MM.1S (cell line): ENCODE results near the gene HINFP.
"Not testable (repeated sequence)": the region's sequence is repeated elsewhere in the genome, so short reads cannot be mapped to it uniquely, and the experiment has no call there.

Experiments
- DNase-seq: peaks from one replicate; pipeline ENCODE4 v3.0.0-alpha.2; 2015
- H2AFZ ChIP-seq: fragments of 300-600 bp; sonication (generic); 2 replicates; pipeline ENCODE4 v1.6.0; 2016; ENCODE audit warnings: antibody characterized with exemption, low read length
- H3F3A ChIP-seq: fragments of 300-600 bp; sonication (generic); 2 replicates; pipeline ENCODE4 v1.6.1; 2016; ENCODE audit warnings: mild to moderate bottlenecking, antibody characterized with exemption, low read length, moderate library complexity, mixed read lengths; ENCODE audit not compliant: insufficient read depth
- H3K27ac ChIP-seq: fragments of 300-600 bp; sonication (generic); 2 replicates; pipeline ENCODE4 v1.5.1; 2016; ENCODE audit warnings: mild to moderate bottlenecking, low read length
- H3K27me3 ChIP-seq: fragments of 300-600 bp; sonication (generic); replicated peaks from 2 replicates; pipeline ENCODE4 v1.6.0; 2016; ENCODE audit warnings: low read length; ENCODE audit not compliant: insufficient read depth
- H3K36me3 ChIP-seq: fragments of 300-600 bp; sonication (generic); replicated peaks from 2 replicates; pipeline ENCODE4 v1.6.1; 2016; ENCODE audit warnings: mild to moderate bottlenecking, low read length, mixed read lengths; ENCODE audit not compliant: insufficient read depth
- H3K4me1 ChIP-seq: fragments of 300-600 bp; sonication (generic); 2 replicates; pipeline ENCODE4 v1.6.1; 2016; ENCODE audit warnings: low read length, mixed read lengths
- H3K4me2 ChIP-seq: fragments of 300-600 bp; sonication (generic); 2 replicates; pipeline ENCODE4 v1.6.0; 2016; ENCODE audit warnings: low read depth, low read length
- H3K4me3 ChIP-seq: fragments of 300-600 bp; sonication (generic); 2 replicates; pipeline ENCODE4 v1.5.1; 2016; ENCODE audit warnings: low read length, mixed read lengths
- H3K79me2 ChIP-seq: fragments of 300-600 bp; sonication (generic); 2 replicates; pipeline ENCODE4 v1.6.1; 2016; ENCODE audit warnings: mixed run types, low read length, mixed read lengths
- H3K9ac ChIP-seq: fragments of 300-600 bp; sonication (generic); 2 replicates; pipeline ENCODE4 v1.6.1; 2016; ENCODE audit warnings: low read length, mixed read lengths
- H3K9me2 ChIP-seq: fragments of 300-600 bp; sonication (generic); replicated peaks from 2 replicates; pipeline ENCODE4 v1.6.1; 2016; ENCODE audit warnings: mild to moderate bottlenecking, low read length, mixed read lengths; ENCODE audit not compliant: insufficient read depth
- H3K9me3 ChIP-seq: fragments of 300-600 bp; sonication (generic); replicated peaks from 2 replicates; pipeline ENCODE4 v1.6.1; 2016; ENCODE audit warnings: mild to moderate bottlenecking, low read length, mixed read lengths; ENCODE audit not compliant: insufficient read depth
- H4K20me1 ChIP-seq: fragments of 300-600 bp; sonication (generic); 2 replicates; pipeline ENCODE4 v1.6.1; 2016; ENCODE audit warnings: mild to moderate bottlenecking, low read length, moderate library complexity, mixed read lengths; ENCODE audit not compliant: insufficient read depth
- CTCF ChIP-seq: fragments of 300-600 bp; sonication (generic); IDR thresholded peaks from 2 replicates; pipeline ENCODE4 v1.5.1; 2016; ENCODE audit warnings: antibody characterized with exemption, low read length, mixed read lengths
- EZH2 ChIP-seq: fragments of 300-600 bp; sonication (generic); optimal IDR thresholded peaks from 2 replicates; pipeline ENCODE3; 2017; ENCODE audit warnings: low read depth, mild to moderate bottlenecking, antibody characterized with exemption, low read length, mixed read lengths
- EZH2phosphoT487 ChIP-seq: fragments of 300-600 bp; sonication (generic); IDR thresholded peaks from 2 replicates; pipeline ENCODE4 v1.6.1; 2018; ENCODE audit warnings: antibody characterized with exemption, low read length

HINFP gene

GRCh38 chr11:119166368-119167076, 45.1 kb downstream of the HINFP start:
- no peak overlapping the region for H3K27ac ChIP-seq

GRCh38 chr11:119167077-119167458, 45.7 kb downstream of the HINFP start:
- H3K9me3 ChIP-seq, H3K27me3 ChIP-seq, H3K4me1 ChIP-seq, H3K9ac ChIP-seq, DNase-seq, H3F3A ChIP-seq, H3K36me3 ChIP-seq, H3K9me2 ChIP-seq, H4K20me1 ChIP-seq, H2AFZ ChIP-seq, H3K27ac ChIP-seq, H3K4me3 ChIP-seq, H3K79me2 ChIP-seq, H3K4me2 ChIP-seq: not testable (repeated sequence)

More at GRCh38 chr11:119166368-119167076, 45.1 kb downstream of the HINFP start:
- H3K9me2 ChIP-seq = no peaks in the 10 kb centered on the region
- H3K79me2 ChIP-seq = no peaks in the 10 kb centered on the region
- H3K9ac ChIP-seq = no peak overlapping the region
- no peak overlapping the region for H3K4me2 ChIP-seq
- DNase-seq = no peak
- H3K27me3 ChIP-seq = no peaks in the 10 kb centered on the region
- H3K4me1 ChIP-seq = peaks cover 5% of the 10 kb centered on the region; the same call in 1 of the 2 replicates
- H2AFZ ChIP-seq = no peak overlapping the region
- no peaks in the 10 kb centered on the region for H3K36me3 ChIP-seq
- no peaks in the 10 kb centered on the region for H3K9me3 ChIP-seq
- no peaks in the 10 kb centered on the region for H3F3A ChIP-seq
- no peak for TF ChIP-seq EZH2
- TF ChIP-seq CTCF = no peak
- no peak for TF ChIP-seq EZH2phosphoT487
- no peaks in the 10 kb centered on the region for H4K20me1 ChIP-seq
- no peak overlapping the region for H3K4me3 ChIP-seq

- no peak overlapping the region for H3K4me2 ChIP-seq
- no peaks in the 10 kb centered on the region for H3F3A ChIP-seq
- no peak overlapping the region for H3K4me3 ChIP-seq
- H3K36me3 ChIP-seq = no peaks in the 10 kb centered on the region
- H3K79me2 ChIP-seq = no peaks in the 10 kb centered on the region
- no peak for TF ChIP-seq EZH2phosphoT487
- TF ChIP-seq CTCF = no peak
- TF ChIP-seq EZH2 = no peak
- H3K9ac ChIP-seq = no peak overlapping the region
- H3K27me3 ChIP-seq = no peaks in the 10 kb centered on the region
- no peak for DNase-seq
- no peak overlapping the region for H2AFZ ChIP-seq
- H3K4me1 ChIP-seq = peaks cover 5% of the 10 kb centered on the region; the same call in 1 of the 2 replicates
- no peak overlapping the region for H3K27ac ChIP-seq
- H3K9me2 ChIP-seq = no peaks in the 10 kb centered on the region
- no peaks in the 10 kb centered on the region for H3K9me3 ChIP-seq
- no peaks in the 10 kb centered on the region for H4K20me1 ChIP-seq
These were observed 46.6 kb downstream of the HINFP start for GRCh38 chr11:119167933-119168332.
